Cerebellar cortex (tissue), 1 donor: ENCODE data around the gene CSMD2.

ENCODE experiments used
- DNase-seq: peaks from one replicate; pipeline ENCODE4 v3.0.0-alpha.2; 2015; ENCODE audit warnings: low spot score

CSMD2 gene

DNA sequence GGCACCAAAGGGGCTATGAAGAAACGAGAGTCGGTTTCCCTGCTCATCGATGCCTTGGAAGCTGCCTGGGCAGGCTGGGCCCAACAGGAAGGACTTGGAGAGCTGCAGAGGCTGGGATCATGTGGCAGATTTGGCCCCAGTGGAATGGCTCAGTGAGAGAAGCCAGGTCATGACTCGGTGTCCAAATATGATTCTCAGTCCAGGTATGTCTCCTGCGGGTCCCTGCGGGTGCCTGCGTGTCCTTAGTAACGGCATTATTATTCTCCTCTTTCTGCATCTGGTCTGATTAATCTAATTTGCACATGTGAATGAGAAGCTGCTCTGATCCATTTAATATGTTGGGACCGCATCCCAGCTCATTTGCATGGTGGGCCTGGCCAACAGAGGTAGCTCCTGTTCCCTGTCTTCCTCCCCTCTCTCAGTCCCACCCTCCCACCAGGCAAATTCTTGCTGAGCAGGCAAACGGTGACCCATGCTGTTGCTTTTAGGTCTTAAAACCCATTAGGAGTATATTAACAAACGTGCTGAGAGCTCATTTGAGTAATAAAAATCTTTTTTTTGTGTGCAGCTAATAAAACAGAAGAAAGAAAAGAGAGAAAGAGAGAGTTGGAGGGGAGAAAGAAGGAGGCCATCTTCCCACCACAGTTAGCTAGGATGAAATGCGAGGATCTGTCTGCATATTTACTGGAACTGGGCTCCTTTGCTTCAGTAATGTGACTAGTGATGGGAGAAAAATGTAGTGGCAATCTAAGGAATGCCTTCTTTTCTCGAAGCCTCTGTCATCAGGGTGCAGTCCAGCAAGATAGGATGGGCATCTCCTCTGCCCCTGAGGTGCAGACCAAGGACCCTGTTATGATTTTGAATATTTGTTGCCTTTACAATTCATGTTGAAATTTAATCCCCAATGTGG is 167.6 kb downstream of the CSMD2 start:
- no peak for DNase-seq

DNA sequence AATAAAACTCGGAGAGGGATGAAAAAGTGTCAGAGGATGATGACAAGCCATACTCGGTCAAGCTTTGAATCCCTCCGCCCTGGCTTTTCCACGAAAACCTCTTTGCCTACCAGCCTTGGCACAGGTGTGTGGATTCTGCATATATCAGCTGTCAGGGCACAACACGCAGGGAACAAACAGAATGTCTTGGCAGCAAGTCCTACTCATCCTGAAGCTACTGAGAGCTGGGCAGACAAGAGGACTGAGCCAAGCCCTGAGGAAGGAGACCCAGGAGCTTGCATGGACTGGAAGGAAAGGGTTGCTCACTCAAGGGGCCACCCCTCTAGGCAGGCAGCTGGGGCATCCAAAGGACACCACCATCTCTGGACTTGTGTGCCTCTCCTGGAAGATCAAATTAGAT is 168.7 kb downstream of the CSMD2 start:
- peak; percentile 81 for DNase-seq

GRCh38 chr1:33993301-33993700 is 171.7 kb downstream of the CSMD2 start:
- no peak for DNase-seq

GRCh38 chr1:33990281-33990680 is 174.7 kb downstream of the CSMD2 start:
- DNase-seq, result no peak

GRCh38 chr1:33988161-33988560 is 176.9 kb downstream of the CSMD2 start:
- DNase-seq, result no peak

DNA sequence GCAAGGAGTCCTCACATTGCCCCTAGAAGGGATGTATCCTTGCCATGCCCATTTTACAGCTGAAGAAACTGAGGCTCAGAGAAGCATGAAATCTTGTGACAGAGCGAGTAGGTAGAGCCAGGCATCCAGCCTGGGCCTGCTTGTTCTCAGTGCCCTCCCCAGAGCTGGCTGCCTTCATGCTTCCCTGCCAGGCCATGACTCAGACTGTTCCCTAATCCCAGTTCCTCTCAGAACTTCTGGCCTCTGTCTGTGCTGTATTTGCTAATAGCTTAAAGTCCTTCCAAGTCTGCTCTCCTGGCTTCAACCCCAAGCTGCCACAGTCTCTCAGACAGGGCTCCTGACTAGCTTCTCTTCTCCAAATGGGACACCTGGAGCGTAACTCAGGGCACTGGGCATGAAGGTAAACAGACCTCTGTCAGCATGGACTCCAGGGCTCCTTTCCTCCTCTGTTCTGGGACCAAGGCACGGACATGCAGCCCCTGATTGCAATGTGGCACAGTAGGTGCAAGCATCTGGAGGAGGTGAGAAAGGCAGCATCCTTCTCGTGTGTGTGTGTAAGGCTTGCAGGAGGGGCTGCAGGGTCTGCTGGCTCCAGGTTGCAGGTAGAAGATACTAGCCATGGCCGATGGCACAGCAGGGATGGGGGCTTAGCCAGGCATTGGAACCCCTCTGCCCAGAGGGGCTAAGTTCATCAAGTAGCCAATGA is 178.5 kb downstream of the CSMD2 start:
- DNase-seq, result peak; percentile 73

GRCh38 chr1:33985656-33986055 is 179.4 kb downstream of the CSMD2 start:
- DNase-seq, result peak; percentile 67

DNA sequence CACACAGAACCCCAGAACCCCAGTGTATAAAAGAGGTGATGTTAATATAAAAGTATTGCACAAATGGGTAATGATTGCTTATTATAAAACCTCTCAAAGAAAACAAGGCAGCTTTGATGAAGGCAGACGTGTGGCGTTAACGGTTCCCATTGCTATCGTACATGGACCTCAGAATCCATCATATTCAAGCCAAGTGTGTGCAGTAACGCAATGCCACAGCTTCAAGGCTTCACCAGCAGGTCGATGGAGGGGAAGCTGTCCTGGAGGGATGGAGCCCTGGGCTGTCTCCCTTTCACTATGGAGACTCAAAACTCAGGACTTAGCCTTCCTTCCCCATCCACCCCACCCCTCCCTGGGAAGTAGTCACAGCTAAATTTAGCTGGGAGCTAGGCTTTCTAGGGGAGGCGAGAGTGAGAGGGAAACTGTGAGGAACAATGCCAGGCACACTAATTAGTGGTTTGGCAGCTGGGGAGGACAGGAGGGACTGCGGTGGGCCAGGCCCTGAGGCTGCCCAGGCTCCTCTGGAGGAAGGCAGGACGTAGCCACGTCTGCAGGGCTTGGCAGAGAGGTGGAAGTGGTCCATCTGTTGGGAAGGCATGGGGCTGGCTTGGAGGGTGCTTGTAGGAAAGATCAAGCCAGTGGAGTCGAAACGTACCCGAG is 180.0 kb downstream of the CSMD2 start:
- peak; percentile 78 for DNase-seq

- no peak for DNase-seq
These were observed 182.6 kb downstream of the CSMD2 start for GRCh38 chr1:33982419-33982818.

DNA sequence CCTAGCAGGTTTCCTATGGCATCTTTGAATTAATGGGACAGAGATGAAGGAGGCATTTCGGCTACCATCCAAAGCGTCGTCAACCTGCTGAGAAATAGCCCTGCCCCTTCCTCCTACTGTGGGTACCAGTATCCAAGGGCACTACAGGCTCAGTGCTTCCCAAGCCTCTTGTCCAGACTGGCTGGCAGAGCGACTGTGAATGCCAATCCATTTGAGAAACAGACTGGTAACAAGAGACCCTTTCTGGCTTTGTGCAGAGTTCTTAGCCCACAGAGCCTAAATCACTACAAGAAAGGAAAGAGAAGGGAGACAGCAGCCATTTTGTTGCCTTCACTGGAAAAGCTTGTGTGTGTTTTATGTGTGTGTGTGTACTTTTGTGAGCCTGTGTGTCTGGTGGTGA is 185.7 kb downstream of the CSMD2 start:
- DNase-seq, result no peak

- no peak for DNase-seq
These were observed 189.1 kb downstream of the CSMD2 start for GRCh38 chr1:33975961-33976360.

GRCh38 chr1:33973799-33974545 is 191.1 kb downstream of the CSMD2 start:
- DNase-seq, result peak; percentile 27

- peak; percentile 72 for DNase-seq
These were observed 192.2 kb downstream of the CSMD2 start for GRCh38 chr1:33972676-33973395.

GRCh38 chr1:33971913-33972312 is 193.1 kb downstream of the CSMD2 start:
- DNase-seq, result no peak

- no peak for DNase-seq
These were observed 193.9 kb downstream of the CSMD2 start for GRCh38 chr1:33971018-33971710.

DNA sequence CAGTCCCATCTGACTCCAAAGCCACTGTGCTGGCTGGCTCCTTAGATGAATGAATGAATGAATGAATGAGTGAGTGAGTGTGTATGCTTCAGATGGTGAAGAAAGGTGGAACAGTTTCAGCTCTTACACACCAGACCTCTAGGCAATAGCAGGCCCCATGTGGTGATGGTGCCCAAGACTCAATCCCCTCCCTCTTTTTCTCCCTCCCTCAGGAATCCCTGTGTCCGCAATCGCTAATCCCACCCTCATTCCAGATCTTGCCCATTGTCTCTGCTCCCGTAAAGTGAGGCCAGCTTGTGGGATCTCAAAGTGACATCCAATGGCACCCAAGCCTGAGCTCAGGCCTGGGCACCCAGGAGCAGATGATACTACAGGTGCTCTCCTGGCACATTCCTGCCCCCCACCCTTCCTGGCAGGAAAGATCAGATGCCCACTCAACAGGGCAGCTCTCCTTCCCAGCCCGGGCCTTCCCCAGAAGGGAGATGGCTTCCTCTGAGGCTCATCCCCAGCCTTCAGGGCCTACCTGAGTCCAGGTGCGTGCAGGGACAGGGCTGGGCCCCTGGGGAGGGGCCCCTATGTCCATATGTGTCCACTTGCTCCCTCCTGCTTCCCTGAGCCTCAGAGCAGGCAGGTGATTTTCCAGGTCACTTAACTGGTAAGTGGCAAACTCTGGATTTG is 194.7 kb downstream of the CSMD2 start:
- no peak for DNase-seq

GRCh38 chr1:33966346-33967141 is 198.5 kb downstream of the CSMD2 start:
- no peak for DNase-seq

DNA sequence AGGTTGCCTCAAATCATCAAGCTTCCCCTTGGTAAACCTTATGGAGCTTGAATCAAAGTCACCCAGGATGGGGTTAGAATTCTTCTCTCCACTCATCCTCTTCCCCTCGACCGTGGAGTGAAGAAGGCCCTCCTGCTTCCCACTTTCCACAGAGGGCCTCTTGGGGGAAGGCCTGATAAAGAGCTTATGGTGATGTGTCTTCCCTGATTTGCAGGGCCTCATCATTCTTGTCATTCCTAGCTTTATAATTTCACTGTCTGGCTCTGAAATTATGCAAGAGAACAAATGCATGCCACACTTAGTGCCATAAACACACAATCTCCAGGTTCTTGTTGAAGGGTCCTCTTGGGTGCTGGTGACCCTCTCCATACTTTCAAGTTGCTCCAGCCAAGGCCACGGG is 199.9 kb downstream of the CSMD2 start:
- DNase-seq, result no peak

DNA sequence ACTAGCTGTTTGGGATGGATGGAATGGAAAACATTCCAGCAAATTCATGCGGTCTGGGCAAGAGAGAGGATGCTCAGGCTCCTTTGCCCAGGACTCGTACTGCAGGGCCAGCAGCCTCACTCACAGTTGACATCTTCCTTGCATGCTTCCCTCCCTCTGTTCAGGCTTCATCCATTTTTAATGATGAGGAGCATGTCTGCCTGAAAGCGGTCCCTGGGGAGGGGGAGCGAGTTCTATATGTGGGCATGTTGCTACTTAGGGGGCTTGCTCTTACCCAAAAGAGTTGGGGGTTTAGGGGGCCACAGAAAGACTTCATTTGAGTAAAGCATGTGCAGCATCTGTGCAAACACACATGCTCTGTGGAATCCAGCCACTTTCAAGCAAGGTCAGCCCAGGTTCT is 203.0 kb downstream of the CSMD2 start:
- no peak for DNase-seq
